ENCODE measurements around the gene ABL1.

The ABL1 gene

DNA sequence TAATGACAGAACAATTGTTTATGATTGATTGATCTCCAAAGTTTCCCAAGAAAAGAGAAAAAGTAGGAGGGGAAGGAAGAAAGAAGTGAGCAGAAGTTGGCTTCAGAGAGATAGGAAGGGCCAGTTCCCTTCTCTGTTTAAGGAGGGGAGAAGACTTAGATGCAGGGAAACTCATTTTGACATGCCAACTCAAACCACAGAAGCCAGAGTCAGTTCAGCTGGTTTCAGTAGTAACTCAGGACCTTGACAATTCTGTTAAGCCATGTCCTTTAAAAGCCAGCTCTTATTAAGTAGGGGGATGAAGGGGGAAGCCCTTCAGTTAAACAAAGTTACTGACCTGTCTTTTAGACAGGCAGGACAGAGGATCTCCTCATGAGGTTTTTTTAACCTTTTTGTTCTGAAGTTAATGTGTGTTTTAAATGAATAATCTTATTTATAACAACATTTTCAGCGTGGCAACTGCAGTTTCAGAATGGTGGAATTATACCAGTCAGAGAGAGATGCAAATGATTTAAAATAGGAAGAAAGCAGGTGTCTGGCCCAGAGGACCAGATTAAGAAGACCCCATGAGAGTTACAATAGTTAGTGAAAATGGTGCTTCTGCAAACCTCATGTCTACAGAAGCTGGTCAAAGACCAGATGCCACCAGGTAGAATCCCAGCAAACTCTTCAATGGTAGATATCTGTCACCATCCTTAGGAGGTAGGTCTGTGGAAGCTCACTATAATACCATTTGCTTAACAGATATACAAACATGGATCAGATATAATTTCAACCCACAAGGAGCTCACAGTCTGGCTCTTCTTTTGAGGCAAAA is 29.3 kb upstream of the ABL1 start:
- peaks cover 8% of the 10 kb centered on the region for H3K4me1 ChIP-seq (ENCODE audit: control insufficient read depth, low read depth, low read length)
- no peaks in the 10 kb centered on the region for H3K36me3 ChIP-seq (ENCODE audit: control insufficient read depth, low read depth, low read length)
- H3K4me3 ChIP-seq (ENCODE audit: low read length) = no peak overlapping the region
- no peak overlapping the region for H3K9ac ChIP-seq (ENCODE audit: low read length)
- H3K27ac ChIP-seq (ENCODE audit: low read length) = no peak overlapping the region
- no peaks in the 10 kb centered on the region for H3K27me3 ChIP-seq (ENCODE audit: control insufficient read depth, insufficient read depth, low read length)
- H3K9me3 ChIP-seq (ENCODE audit: control insufficient read depth, low read depth, low read length) = no peaks in the 10 kb centered on the region

DNA sequence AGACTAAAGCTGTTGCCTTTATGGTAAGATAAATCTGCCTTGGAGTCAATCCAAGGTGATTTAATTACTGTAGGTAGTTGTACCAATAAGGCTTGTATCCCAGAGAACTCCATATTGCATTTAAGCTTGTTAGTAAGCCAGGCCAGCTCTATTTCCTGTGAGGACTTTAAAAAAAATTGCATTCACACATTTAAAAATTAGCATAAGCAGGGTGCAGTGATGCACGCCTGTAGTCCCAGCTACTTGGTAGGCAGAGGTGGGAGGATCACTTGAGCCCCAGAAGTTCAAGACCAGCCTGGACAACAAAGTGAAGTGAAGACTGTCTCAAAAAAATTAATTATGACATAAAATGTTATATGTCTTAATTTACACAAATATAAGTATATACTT is 28.7 kb upstream of the ABL1 start:
- H3K9me3 ChIP-seq (ENCODE audit: control insufficient read depth, low read depth, low read length) = no peaks in the 10 kb centered on the region
- H3K4me1 ChIP-seq (ENCODE audit: control insufficient read depth, low read depth, low read length) = peaks cover 8% of the 10 kb centered on the region
- no peaks in the 10 kb centered on the region for H3K36me3 ChIP-seq (ENCODE audit: control insufficient read depth, low read depth, low read length)
- H3K4me3 ChIP-seq (ENCODE audit: low read length) = no peak overlapping the region
- H3K9ac ChIP-seq (ENCODE audit: low read length) = no peak overlapping the region
- H3K27me3 ChIP-seq (ENCODE audit: control insufficient read depth, insufficient read depth, low read length) = no peaks in the 10 kb centered on the region
- no peak overlapping the region for H3K27ac ChIP-seq (ENCODE audit: low read length)

DNA sequence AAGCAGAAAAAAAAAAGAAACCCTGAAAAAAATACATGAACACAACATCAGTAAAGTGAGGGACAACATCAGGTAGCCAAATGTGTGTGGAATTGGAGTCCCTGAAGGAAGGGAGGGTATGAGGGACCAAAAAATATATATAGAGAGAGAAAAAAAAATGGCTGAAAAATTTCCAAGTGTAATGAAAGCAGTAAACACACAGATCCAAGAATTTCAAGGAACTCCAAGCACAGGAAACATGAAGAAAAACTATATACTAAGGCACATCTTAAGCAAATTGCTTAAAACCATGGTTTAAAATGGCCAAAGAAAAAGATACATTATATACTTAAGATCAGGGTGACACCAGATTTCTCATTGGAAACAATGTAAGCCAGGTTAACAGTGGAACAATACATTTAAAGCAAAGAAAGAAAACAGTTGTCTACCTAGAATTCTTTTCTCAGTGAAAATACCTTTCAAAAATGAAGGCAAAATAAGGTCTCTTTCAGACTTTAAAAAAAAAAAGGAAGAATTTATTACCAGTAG is 24.4 kb upstream of the ABL1 start:
- Histone ChIP-seq H3K27ac (ENCODE audit: low read length) (no peak overlapping the region), H3K9ac (ENCODE audit: low read length) (no peak overlapping the region), H3K4me1 (ENCODE audit: control insufficient read depth, low read depth, low read length) (peaks cover under 1% of the 10 kb centered on the region), H3K36me3 (ENCODE audit: control insufficient read depth, low read depth, low read length) (no peaks in the 10 kb centered on the region), H3K4me3 (ENCODE audit: low read length) (no peak overlapping the region), H3K9me3 (ENCODE audit: control insufficient read depth, low read depth, low read length) (no peaks in the 10 kb centered on the region), H3K27me3 (ENCODE audit: control insufficient read depth, insufficient read depth, low read length) (no peaks in the 10 kb centered on the region)

DNA sequence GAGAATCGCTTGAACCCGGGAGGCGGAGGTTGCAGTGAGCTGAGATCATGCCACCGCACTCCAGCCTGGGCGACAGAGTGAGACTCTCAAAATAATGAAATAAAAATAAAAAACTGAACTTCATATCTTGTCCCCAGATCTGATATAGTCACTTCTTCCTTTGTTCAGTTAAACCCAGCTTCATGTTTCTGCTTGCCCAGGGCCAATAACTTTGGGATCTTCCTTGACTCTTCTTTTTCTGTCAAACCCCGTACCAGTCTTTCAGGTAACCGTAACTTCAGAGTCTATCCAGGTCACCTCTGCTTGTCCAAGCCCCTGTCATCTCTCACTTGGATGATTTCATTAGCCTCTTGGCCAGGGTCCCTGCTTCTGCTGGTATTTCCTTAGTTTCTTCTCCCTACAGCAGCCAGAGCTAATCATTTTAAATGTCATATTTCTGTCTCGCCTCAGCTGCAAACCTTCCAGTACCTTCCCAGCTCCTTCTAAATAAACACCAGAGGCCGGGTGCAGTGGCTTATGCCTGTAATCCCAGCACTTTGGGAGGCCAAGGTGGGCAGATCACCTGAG is 19.7 kb upstream of the ABL1 start:
- no peak overlapping the region for H3K9ac ChIP-seq (ENCODE audit: low read length)
- H3K27me3 ChIP-seq (ENCODE audit: control insufficient read depth, insufficient read depth, low read length) = no peaks in the 10 kb centered on the region
- H3K9me3 ChIP-seq (ENCODE audit: control insufficient read depth, low read depth, low read length) = no peaks in the 10 kb centered on the region
- no peak overlapping the region for H3K27ac ChIP-seq (ENCODE audit: low read length)
- no peaks in the 10 kb centered on the region for H3K4me1 ChIP-seq (ENCODE audit: control insufficient read depth, low read depth, low read length)
- H3K4me3 ChIP-seq (ENCODE audit: low read length) = no peak overlapping the region
- no peaks in the 10 kb centered on the region for H3K36me3 ChIP-seq (ENCODE audit: control insufficient read depth, low read depth, low read length)

DNA sequence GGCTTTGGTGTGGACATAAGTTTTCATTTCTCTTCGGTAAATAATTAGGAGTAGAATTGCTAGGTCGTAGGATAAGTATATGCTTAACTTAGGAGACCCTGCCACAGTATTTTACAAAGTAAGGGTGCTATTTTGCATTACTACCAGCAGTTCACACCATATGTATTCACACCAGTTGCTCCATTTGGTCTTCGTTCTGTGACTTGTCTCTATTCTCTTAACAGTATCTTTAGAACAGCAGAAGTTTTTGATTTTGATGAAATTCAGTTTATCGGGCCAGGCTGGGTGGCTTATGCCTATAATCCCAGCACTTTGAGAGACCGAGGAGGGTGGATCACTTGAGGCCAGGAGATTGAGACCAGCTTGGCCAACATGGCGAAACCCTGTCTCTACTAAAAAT is 17.1 kb upstream of the ABL1 start:
- H3K4me1 ChIP-seq (ENCODE audit: control insufficient read depth, low read depth, low read length) = no peaks in the 10 kb centered on the region
- no peaks in the 10 kb centered on the region for H3K9me3 ChIP-seq (ENCODE audit: control insufficient read depth, low read depth, low read length)
- H3K27me3 ChIP-seq (ENCODE audit: control insufficient read depth, insufficient read depth, low read length) = no peaks in the 10 kb centered on the region
- no peak overlapping the region for H3K9ac ChIP-seq (ENCODE audit: low read length)
- H3K4me3 ChIP-seq (ENCODE audit: low read length) = no peak overlapping the region
- H3K27ac ChIP-seq (ENCODE audit: low read length) = no peak overlapping the region
- no peaks in the 10 kb centered on the region for H3K36me3 ChIP-seq (ENCODE audit: control insufficient read depth, low read depth, low read length)

DNA sequence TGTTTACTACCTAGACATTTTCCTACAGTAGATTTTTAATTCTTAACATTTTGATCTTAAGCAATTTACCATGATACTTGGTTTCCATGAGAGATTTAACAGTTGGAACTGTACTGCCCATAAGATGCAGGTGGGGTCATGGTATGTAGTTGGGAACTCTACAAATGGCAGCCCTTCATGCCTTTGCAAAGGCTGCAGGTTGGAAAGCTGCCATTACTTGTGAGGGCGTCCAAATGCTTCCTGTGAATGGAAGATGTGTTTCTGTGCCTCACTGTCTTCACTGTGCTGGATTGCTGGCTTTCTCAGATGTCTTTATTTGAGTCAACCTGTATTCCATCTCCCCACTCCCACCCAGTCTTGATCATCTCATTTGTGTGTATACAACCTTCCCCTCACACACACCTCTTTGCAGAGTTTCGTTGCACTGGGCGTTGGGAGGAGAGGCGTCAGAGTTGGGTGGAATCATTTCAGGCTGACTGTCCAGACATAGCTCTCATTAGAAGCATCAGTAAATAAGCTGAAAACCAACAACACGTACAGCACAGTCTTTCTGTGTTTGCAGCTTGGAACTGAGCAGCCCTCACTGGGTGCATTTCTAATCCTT is 14.8 kb upstream of the ABL1 start:
- Histone ChIP-seq H3K27me3 (ENCODE audit: control insufficient read depth, insufficient read depth, low read length) (no peaks in the 10 kb centered on the region), H3K9me3 (ENCODE audit: control insufficient read depth, low read depth, low read length) (no peaks in the 10 kb centered on the region), H3K9ac (ENCODE audit: low read length) (no peak overlapping the region), H3K27ac (ENCODE audit: low read length) (no peak overlapping the region), H3K4me3 (ENCODE audit: low read length) (no peak overlapping the region), H3K4me1 (ENCODE audit: control insufficient read depth, low read depth, low read length) (peaks cover 22% of the 10 kb centered on the region), H3K36me3 (ENCODE audit: control insufficient read depth, low read depth, low read length) (no peaks in the 10 kb centered on the region)

DNA sequence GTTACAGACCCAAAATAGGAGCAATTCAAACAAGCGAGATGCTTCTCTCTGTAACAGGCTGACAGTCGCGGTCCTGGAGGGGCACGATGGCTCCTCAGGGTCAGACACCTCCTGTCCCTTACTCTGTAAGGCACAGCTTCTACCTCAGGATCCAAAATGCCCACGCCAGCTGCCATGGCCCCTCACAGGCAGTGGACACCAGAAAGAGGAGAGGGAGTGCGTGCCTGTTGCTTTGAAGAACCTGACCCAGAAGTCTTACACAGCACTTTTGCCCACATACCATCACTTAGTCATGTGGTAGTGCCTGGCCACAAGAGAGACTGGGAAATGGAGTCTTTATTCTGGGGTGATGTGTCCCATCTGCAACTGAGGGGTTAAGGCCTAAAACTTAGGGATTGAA is 11.6 kb upstream of the ABL1 start:
- peak overlapping the region; percentile 41 for H3K9ac ChIP-seq (ENCODE audit: low read length)
- no peak overlapping the region for H3K4me3 ChIP-seq (ENCODE audit: low read length)
- H3K36me3 ChIP-seq (ENCODE audit: control insufficient read depth, low read depth, low read length) = no peaks in the 10 kb centered on the region
- H3K4me1 ChIP-seq (ENCODE audit: control insufficient read depth, low read depth, low read length) = peaks cover 37% of the 10 kb centered on the region
- peak overlapping the region; percentile 79 for H3K27ac ChIP-seq (ENCODE audit: low read length)
- no peaks in the 10 kb centered on the region for H3K9me3 ChIP-seq (ENCODE audit: control insufficient read depth, low read depth, low read length)
- no peaks in the 10 kb centered on the region for H3K27me3 ChIP-seq (ENCODE audit: control insufficient read depth, insufficient read depth, low read length)

DNA sequence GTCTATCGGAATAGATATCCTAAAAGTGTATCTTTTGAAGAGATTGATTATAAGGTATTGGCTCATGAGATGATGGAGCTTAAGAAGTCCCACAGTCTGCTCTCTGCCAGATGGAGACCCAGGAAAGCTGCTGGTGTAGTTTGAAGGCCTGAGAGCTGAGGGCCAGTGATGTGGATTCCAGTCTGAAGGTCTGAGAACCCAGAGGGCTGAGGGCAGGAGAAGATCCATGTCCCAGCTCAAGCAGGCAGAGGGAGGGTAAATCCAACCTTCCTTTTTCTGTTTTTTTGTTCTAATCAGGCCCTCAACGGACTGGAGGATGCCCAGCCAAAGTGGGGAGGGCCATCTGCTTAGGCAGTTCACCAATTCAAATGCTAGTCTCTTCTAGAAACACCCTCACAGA is 11.0 kb upstream of the ABL1 start:
- Histone ChIP-seq H3K36me3 (ENCODE audit: control insufficient read depth, low read depth, low read length) (no peaks in the 10 kb centered on the region), H3K27ac (ENCODE audit: low read length) (peak overlapping the region; percentile 79), H3K9me3 (ENCODE audit: control insufficient read depth, low read depth, low read length) (no peaks in the 10 kb centered on the region), H3K4me3 (ENCODE audit: low read length) (peak overlapping the region; percentile 39), H3K4me1 (ENCODE audit: control insufficient read depth, low read depth, low read length) (peaks cover 37% of the 10 kb centered on the region), H3K9ac (ENCODE audit: low read length) (peak overlapping the region; percentile 41), H3K27me3 (ENCODE audit: control insufficient read depth, insufficient read depth, low read length) (no peaks in the 10 kb centered on the region)

DNA sequence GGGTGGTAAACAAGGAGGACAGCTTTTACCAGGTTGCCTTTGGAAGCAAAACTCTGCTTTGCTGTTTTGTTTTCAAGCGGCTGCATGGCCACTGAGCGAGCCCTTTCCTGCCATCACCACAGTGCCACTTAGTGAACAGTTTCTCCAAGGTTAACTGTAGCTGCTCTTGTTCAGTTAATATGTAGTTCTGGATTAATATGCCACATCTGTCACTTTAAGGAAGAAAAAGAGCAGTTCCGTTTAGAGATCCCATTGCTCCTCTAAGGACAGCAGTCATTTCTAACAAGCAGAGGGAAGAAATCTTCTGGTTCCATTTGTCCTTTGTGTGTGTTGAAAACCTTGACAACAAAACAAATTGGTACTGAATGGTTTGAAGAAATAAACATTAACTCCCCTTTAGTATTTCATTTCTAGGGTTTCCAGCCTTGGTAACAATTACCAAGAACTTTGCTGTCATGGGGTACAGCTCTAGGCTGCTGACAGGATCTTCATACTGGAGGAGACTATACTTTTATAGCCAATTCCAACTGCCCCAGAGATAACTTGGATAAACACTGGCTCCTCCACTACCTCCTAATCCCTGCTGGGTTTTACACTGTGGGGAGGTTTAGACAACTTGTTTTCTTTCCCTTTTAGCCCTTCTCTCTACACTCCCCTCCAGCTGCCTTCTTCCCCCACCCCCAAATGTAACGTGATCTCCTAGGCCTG is 10.3 kb upstream of the ABL1 start:
- H3K27me3 ChIP-seq (ENCODE audit: control insufficient read depth, insufficient read depth, low read length) = no peaks in the 10 kb centered on the region
- peak overlapping the region; percentile 79 for H3K27ac ChIP-seq (ENCODE audit: low read length)
- no peaks in the 10 kb centered on the region for H3K36me3 ChIP-seq (ENCODE audit: control insufficient read depth, low read depth, low read length)
- H3K4me3 ChIP-seq (ENCODE audit: low read length) = peak overlapping the region; percentile 39
- H3K9ac ChIP-seq (ENCODE audit: low read length) = peak overlapping the region; percentile 41
- H3K9me3 ChIP-seq (ENCODE audit: control insufficient read depth, low read depth, low read length) = no peaks in the 10 kb centered on the region
- peaks cover 37% of the 10 kb centered on the region for H3K4me1 ChIP-seq (ENCODE audit: control insufficient read depth, low read depth, low read length)

DNA sequence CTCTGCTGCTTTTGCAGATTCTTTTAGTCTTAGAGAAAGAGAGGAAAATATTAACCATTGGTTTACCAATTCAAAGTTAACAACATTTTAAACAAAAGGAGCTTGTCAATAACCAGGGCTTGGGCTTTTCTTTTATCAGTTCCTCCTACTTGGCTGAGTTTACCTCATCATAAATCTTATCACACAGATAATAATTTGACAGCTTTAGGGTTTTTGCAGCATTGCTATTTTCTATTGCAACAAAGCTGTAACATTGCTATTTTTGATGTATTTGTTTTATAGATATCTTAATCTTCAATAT is 9.8 kb upstream of the ABL1 start:
- Histone ChIP-seq H3K4me3 (ENCODE audit: low read length) (peak overlapping the region; percentile 39), H3K9ac (ENCODE audit: low read length) (peak overlapping the region; percentile 36), H3K27ac (ENCODE audit: low read length) (peak overlapping the region; percentile 65)

DNA sequence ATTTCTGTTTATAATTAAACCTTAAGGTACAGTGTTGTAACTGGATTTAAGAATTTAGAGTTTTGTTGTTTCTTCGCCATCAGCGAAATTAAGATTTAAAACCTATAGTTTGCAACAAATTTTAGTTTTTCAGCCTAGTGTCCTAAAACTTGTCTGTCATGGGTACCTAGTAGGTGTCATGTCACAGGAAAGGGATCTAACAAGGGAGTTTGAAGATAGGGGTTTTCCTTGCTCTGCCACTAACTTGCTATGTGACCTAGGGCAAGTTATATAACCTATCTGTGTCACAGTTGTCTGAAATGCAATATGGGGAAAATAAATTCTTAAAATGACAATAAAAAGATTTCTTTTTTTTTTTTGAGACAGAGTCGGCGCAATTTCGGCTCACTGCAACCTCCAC is 9.2 kb upstream of the ABL1 start:
- H3K9ac ChIP-seq (ENCODE audit: low read length) = peak overlapping the region; percentile 36
- H3K36me3 ChIP-seq (ENCODE audit: control insufficient read depth, low read depth, low read length) = no peaks in the 10 kb centered on the region
- no peaks in the 10 kb centered on the region for H3K27me3 ChIP-seq (ENCODE audit: control insufficient read depth, insufficient read depth, low read length)
- no peaks in the 10 kb centered on the region for H3K9me3 ChIP-seq (ENCODE audit: control insufficient read depth, low read depth, low read length)
- peaks cover 40% of the 10 kb centered on the region for H3K4me1 ChIP-seq (ENCODE audit: control insufficient read depth, low read depth, low read length)
- H3K27ac ChIP-seq (ENCODE audit: low read length) = peak overlapping the region; percentile 65
- H3K4me3 ChIP-seq (ENCODE audit: low read length) = peak overlapping the region; percentile 39

More for the DNA sequence above, 9.8 kb upstream of the ABL1 start:
- Histone ChIP-seq H3K36me3 (ENCODE audit: control insufficient read depth, low read depth, low read length) (no peaks in the 10 kb centered on the region), H3K27me3 (ENCODE audit: control insufficient read depth, insufficient read depth, low read length) (no peaks in the 10 kb centered on the region), H3K9me3 (ENCODE audit: control insufficient read depth, low read depth, low read length) (no peaks in the 10 kb centered on the region), H3K4me1 (ENCODE audit: control insufficient read depth, low read depth, low read length) (peaks cover 40% of the 10 kb centered on the region)

Measured in iPS-18a (cell line).